HEK293 (cell line): Measurements from ENCODE around the gene ATP2B3.
A peak's percentile ranks its signal among the peaks of the same experiment; 100 is the strongest.

Experiments used
- CTCF ChIA-PET: fragments of 350-600 bp; formaldehyde crosslinking; extraction: SDS; loops from one replicate; lab custom pipeline; 2021; ENCODE audit warnings: antibody characterized with exemption; lab: Yijun Ruan, JAX
- POLR2A ChIA-PET: fragments of 300-600 bp; formaldehyde crosslinking; extraction: SDS; loops from one replicate; lab custom pipeline; 2020; ENCODE audit warnings: antibody characterized with exemption, inconsistent platforms; lab: Yijun Ruan, JAX
- H3K27ac ChIP-seq: fragments of 200-500 bp; sonication (Bioruptor generic); 2 replicates; pipeline ENCODE4 v1.5.1; 2014; ENCODE audit warnings: low read depth, low read length, control low read depth, inconsistent platforms; ENCODE audit errors: extremely low read depth
- H3K36me3 ChIP-seq, 2 experiments: fragments of 200-500 bp in 1 of 2; sonication (Bioruptor generic) in 1 of 2; 1 replicate in 1 of 2; 2 replicates in 1 of 2; pipeline ENCODE4 v1.5.1; 2014 to 2017; ENCODE audit warnings: inconsistent platforms in 2 of 2, low read length in 2 of 2; ENCODE audit not compliant: control insufficient read depth in 2 of 2, insufficient read depth in 1 of 2
- H3K4me1 ChIP-seq: fragments of 200-500 bp; sonication (Bioruptor generic); 2 replicates; pipeline ENCODE4 v1.5.1; 2014; ENCODE audit warnings: mild to moderate bottlenecking, low read length, inconsistent platforms; ENCODE audit not compliant: control insufficient read depth, insufficient read depth
- H3K4me3 ChIP-seq: 2 replicates; pipeline ENCODE4 v1.5.1; 2011; ENCODE audit warnings: low read depth, mild to moderate bottlenecking, control low read depth, low read length, moderate library complexity
- H3K9me3 ChIP-seq: fragments of 200-500 bp; sonication (Bioruptor generic); 2 replicates; pipeline ENCODE4 v1.5.1; 2014; ENCODE audit warnings: low read depth, low read length, inconsistent platforms; ENCODE audit not compliant: control insufficient read depth, insufficient read depth
- GLIS1 ChIP-seq: fragments of 450-650 bp; formaldehyde crosslinking; IDR thresholded peaks from 2 replicates; pipeline ENCODE4 v1.5.1; 2016; ENCODE audit warnings: missing biosample characterization, missing genetic modification characterization
- GLIS2 ChIP-seq: fragments of 450-650 bp; formaldehyde crosslinking; IDR thresholded peaks from 2 replicates; pipeline ENCODE4 v1.5.1; 2016; ENCODE audit warnings: missing biosample characterization, missing genetic modification characterization
- KLF9 ChIP-seq: fragments of 450-650 bp; formaldehyde crosslinking; IDR thresholded peaks from 2 replicates; pipeline ENCODE4 v1.5.1; 2016; ENCODE audit warnings: missing biosample characterization, missing genetic modification characterization, low read depth
- PRDM10 ChIP-seq: fragments of 450-650 bp; formaldehyde crosslinking; IDR thresholded peaks from 2 replicates; pipeline ENCODE4 v1.5.1; 2016; ENCODE audit warnings: missing biosample characterization, missing genetic modification characterization
- TCF7L2 ChIP-seq: IDR thresholded peaks from 2 replicates; pipeline ENCODE4 v1.6.1; 2011; ENCODE audit warnings: low read depth, mild to moderate bottlenecking, inconsistent platforms, low read length, moderate library complexity, borderline replicate concordance
- YY2 ChIP-seq: fragments of 450-650 bp; formaldehyde crosslinking; IDR thresholded peaks from 2 replicates; pipeline ENCODE4 v1.5.1; 2016; ENCODE audit warnings: missing biosample characterization, missing genetic modification characterization
- ZBTB26 ChIP-seq: fragments of 450-650 bp; formaldehyde crosslinking; optimal IDR thresholded peaks from 2 replicates; pipeline ENCODE3; 2016; ENCODE audit warnings: missing biosample characterization, mild to moderate bottlenecking, missing genetic modification characterization
- ZFHX2 ChIP-seq: fragments of 450-650 bp; formaldehyde crosslinking; conservative IDR thresholded peaks from 2 replicates; pipeline ENCODE4 v1.5.1; 2016; ENCODE audit warnings: missing biosample characterization, missing genetic modification characterization
- ZFP37 ChIP-seq: fragments of 450-650 bp; formaldehyde crosslinking; IDR thresholded peaks from 2 replicates; pipeline ENCODE4 v1.5.1; 2016; ENCODE audit warnings: missing biosample characterization, missing genetic modification characterization
- ZNF350 ChIP-seq: fragments of 450-650 bp; formaldehyde crosslinking; IDR thresholded peaks from 2 replicates; pipeline ENCODE4 v1.5.0; 2017; ENCODE audit warnings: missing biosample characterization, mild to moderate bottlenecking, missing genetic modification characterization
- ZNF362 ChIP-seq: fragments of 450-650 bp; formaldehyde crosslinking; IDR thresholded peaks from 2 replicates; pipeline ENCODE4 v1.5.1; 2016; ENCODE audit warnings: missing biosample characterization, missing genetic modification characterization
- ZNF426 ChIP-seq: fragments of 450-650 bp; formaldehyde crosslinking; IDR thresholded peaks from 2 replicates; pipeline ENCODE4 v1.5.1; 2017; ENCODE audit warnings: missing biosample characterization, missing genetic modification characterization, mild to moderate bottlenecking, inconsistent platforms, moderate library complexity
- ZNF510 ChIP-seq: fragments of 450-650 bp; formaldehyde crosslinking; IDR thresholded peaks from 2 replicates; pipeline ENCODE4 v1.5.1; 2018; ENCODE audit warnings: mild to moderate bottlenecking, missing genetic modification characterization, missing biosample characterization; ENCODE audit not compliant: insufficient replicate concordance
- ZNF555 ChIP-seq: fragments of 450-650 bp; formaldehyde crosslinking; conservative IDR thresholded peaks from 2 replicates; pipeline ENCODE4 v1.5.1; 2017; ENCODE audit warnings: missing biosample characterization, mild to moderate bottlenecking, missing genetic modification characterization, inconsistent platforms
- ZNF645 ChIP-seq: fragments of 450-650 bp; formaldehyde crosslinking; IDR thresholded peaks from 2 replicates; pipeline ENCODE4; 2016; ENCODE audit warnings: missing biosample characterization, missing genetic modification characterization
- ZSCAN23 ChIP-seq: fragments of 450-650 bp; formaldehyde crosslinking; IDR thresholded peaks from 2 replicates; pipeline ENCODE4 v1.5.1; 2016; ENCODE audit warnings: missing biosample characterization, missing genetic modification characterization
- ZSCAN4 ChIP-seq: fragments of 450-650 bp; formaldehyde crosslinking; IDR thresholded peaks from 2 replicates; pipeline ENCODE4 v1.5.1; 2017; ENCODE audit warnings: missing biosample characterization, missing genetic modification characterization

Gene ATP2B3

GRCh38 chrX:153572601-153573000 lies 55.2 kb downstream of the ATP2B3 start (continued):
- TF ChIP-seq ZFP37 (tag by site-specific recombination) = no peak
- no peak for TF ChIP-seq ZFHX2
- TF ChIP-seq YY2 (tag by site-specific recombination) = no peak

- H3K4me1 ChIP-seq = no peaks in the 10 kb centered on the region
- ChIA-PET CTCF (interaction anchor here (0.6 to 1.3 kb wide), 3 partner anchors 17 to 55 kb away, joined by 3 to 4 read pairs (median 4); no protein-coding TSS in a partner anchor), POLR2A (no interaction called here)
- H3K4me3 ChIP-seq = no peak overlapping the region
- TF ChIP-seq ZNF350 (tag by site-specific recombination) (no peak), TCF7L2 (no peak), ZNF510 (tag by site-specific recombination) (no peak), ZNF645 (tag by site-specific recombination) (no peak), ZSCAN23 (tag by site-specific recombination) (no peak), GLIS2 (no peak), ZBTB26 (tag by site-specific recombination) (no peak), ZNF362 (tag by site-specific recombination) (no peak), ZFHX2 (no peak)
- no peaks in the 10 kb centered on the region for H3K9me3 ChIP-seq
- H3K27ac ChIP-seq = no peak overlapping the region
- no peaks in the 10 kb centered on the region for H3K36me3 ChIP-seq
Measured at GRCh38 chrX:153573984-153574383, 56.5 kb downstream of the ATP2B3 start.

- Histone ChIP-seq H3K27ac (no peak overlapping the region), H3K36me3 (no peaks in the 10 kb centered on the region), H3K4me1 (no peaks in the 10 kb centered on the region), H3K4me3 (no peak overlapping the region), H3K9me3 (no peaks in the 10 kb centered on the region)
- ChIA-PET CTCF (interaction anchor here (0.6 to 2.0 kb wide), 3 partner anchors 33 to 37 kb away, joined by 3 to 6 read pairs (median 4); no protein-coding TSS in a partner anchor), POLR2A (no interaction called here)
- 0 out of 2 replicates have a peak, but pooled peaks have one; percentile 18 for TF ChIP-seq GLIS1 (tag by site-specific recombination)
- no peak for TF ChIP-seq PRDM10 (tag by site-specific recombination)
- peak; percentile 50; the same call in 1 of the 2 replicates for TF ChIP-seq KLF9 (tag by site-specific recombination)
- TF ChIP-seq ZSCAN4 = no peak
- TF ChIP-seq ZNF426 (tag by site-specific recombination) = no peak
- no peak for TF ChIP-seq ZNF555 (tag by site-specific recombination)
Measured at GRCh38 chrX:153576239-153576870, 58.9 kb downstream of the ATP2B3 start.
